GM21619 (cell line): ENCODE measurements around the gene IMP4.
"Not testable (repeated sequence)": the region's sequence is repeated elsewhere in the genome, so short reads cannot be mapped to it uniquely, and the experiment has no call there.

Source experiments
- ATAC-seq: cut with Tn5 transposase; IDR thresholded peaks from one replicate; pipeline ENCODE4 v1.9.1; 2021; ENCODE audit not compliant: unreplicated experiment

Gene IMP4

GRCh38 chr2:130342533-130343275 lies at the start of gene IMP4:
TSS of gene IMP4 (plus strand) at chr2:130342897. CDS start at chr2:130342933, 36 bp downstream.
- peak; percentile 85 for ATAC-seq

- ATAC-seq, result no peak
Measured at GRCh38 chr2:130300258-130300969, 42.3 kb upstream of the IMP4 start.

GRCh38 chr2:130300970-130301348 lies 41.7 kb upstream of the IMP4 start:
- ATAC-seq, result no peak

- ATAC-seq, result peak; percentile 22
Measured at GRCh38 chr2:130302164-130302886, 40.4 kb upstream of the IMP4 start.

GRCh38 chr2:130303169-130303568 lies 39.5 kb upstream of the IMP4 start:
- peak; percentile 78 for ATAC-seq

GRCh38 chr2:130304726-130305125 lies 38.0 kb upstream of the IMP4 start:
- ATAC-seq, result no peak

GRCh38 chr2:130307850-130308249 lies 34.8 kb upstream of the IMP4 start:
- no peak for ATAC-seq

- no peak for ATAC-seq
Measured at GRCh38 chr2:130310881-130311280, 31.8 kb upstream of the IMP4 start.

- no peak for ATAC-seq
Measured at GRCh38 chr2:130313812-130314334, 28.8 kb upstream of the IMP4 start.

GRCh38 chr2:130314377-130314776 lies 28.3 kb upstream of the IMP4 start:
- ATAC-seq, result no peak

GRCh38 chr2:130316596-130316995 lies 26.1 kb upstream of the IMP4 start:
- ATAC-seq, result no peak

GRCh38 chr2:130318906-130319305 lies 23.8 kb upstream of the IMP4 start:
- no peak for ATAC-seq

- ATAC-seq, result no peak
Measured at GRCh38 chr2:130319536-130319935, 23.2 kb upstream of the IMP4 start.

GRCh38 chr2:130327703-130328527 lies 14.8 kb upstream of the IMP4 start:
- no peak for ATAC-seq

GRCh38 chr2:130328710-130329109 lies 14.0 kb upstream of the IMP4 start:
- ATAC-seq, result no peak

GRCh38 chr2:130332271-130333073 lies 10.2 kb upstream of the IMP4 start:
- peak; percentile 87 for ATAC-seq

GRCh38 chr2:130333253-130333652 lies 9.4 kb upstream of the IMP4 start:
- not testable (repeated sequence) for ATAC-seq

GRCh38 chr2:130334026-130334425 lies 8.7 kb upstream of the IMP4 start:
- no peak for ATAC-seq

- no peak for ATAC-seq
Measured at GRCh38 chr2:130335226-130335625, 7.5 kb upstream of the IMP4 start.
